Neural progenitor cell (in vitro differentiated cells): ENCODE data around the gene C9orf78. TPM values are rescaled to one million over a fixed set of nuclear protein-coding genes. Genes with fewer than 3 reads are reported as not detected.

Source experiments
- DNase-seq: peaks from one replicate; pipeline ENCODE4 v3.0.0-alpha.2; 2016; ENCODE audit warnings: low spot score
- H2AFZ ChIP-seq: fragments of 200-600 bp; sonication (generic); replicated peaks from 2 replicates; pipeline ENCODE4 v1.6.1; 2016; ENCODE audit warnings: antibody characterized with exemption
- H3F3A ChIP-seq: fragments of 200-600 bp; sonication (generic); 2 replicates; pipeline ENCODE4 v1.6.1; 2016; ENCODE audit warnings: antibody characterized with exemption, low read depth
- H3K27ac ChIP-seq: fragments of 200-600 bp; sonication (generic); 2 replicates; pipeline ENCODE4 v1.5.1; 2016; ENCODE audit warnings: mild to moderate bottlenecking
- H3K27me3 ChIP-seq: fragments of 200-600 bp; sonication (generic); 2 replicates; pipeline ENCODE4 v1.6.1; 2016; ENCODE audit warnings: mild to moderate bottlenecking, moderate library complexity
- H3K36me3 ChIP-seq: fragments of 200-600 bp; sonication (generic); 2 replicates; pipeline ENCODE4 v1.5.1; 2016
- H3K4me1 ChIP-seq: fragments of 200-600 bp; sonication (generic); 2 replicates; pipeline ENCODE4 v1.6.1; 2016; ENCODE audit warnings: mixed run types
- H3K4me2 ChIP-seq: fragments of 200-600 bp; sonication (generic); 2 replicates; pipeline ENCODE4 v1.6.1; 2016
- H3K4me3 ChIP-seq: fragments of 200-600 bp; sonication (generic); 2 replicates; pipeline ENCODE4 v1.5.1; 2016
- H3K79me2 ChIP-seq: fragments of 200-600 bp; sonication (generic); 2 replicates; pipeline ENCODE4 v1.6.1; 2016; ENCODE audit warnings: low read depth
- H3K9ac ChIP-seq: fragments of 200-600 bp; sonication (generic); 2 replicates; pipeline ENCODE4 v1.6.1; 2016
- H3K9me3 ChIP-seq: fragments of 200-600 bp; sonication (generic); 2 replicates; pipeline ENCODE4 v1.5.1; 2016; ENCODE audit warnings: low read depth
- H4K20me1 ChIP-seq: fragments of 200-600 bp; sonication (generic); 2 replicates; pipeline ENCODE4 v1.6.1; 2016; ENCODE audit warnings: low read depth
- H3K27ac Mint-ChIP-seq: 3 replicates; pipeline ENCODE4 v1.8.0; 2021; ENCODE audit warnings: mixed read lengths
- H3K27me3 Mint-ChIP-seq: 2 replicates; pipeline ENCODE4 v1.8.0; 2022; ENCODE audit warnings: low read depth, mild to moderate bottlenecking, inconsistent platforms, moderate library complexity, mixed read lengths; ENCODE audit not compliant: insufficient read depth
- H3K36me3 Mint-ChIP-seq: 3 replicates; pipeline ENCODE4 v1.8.0; 2021; ENCODE audit warnings: mixed read lengths
- H3K4me1 Mint-ChIP-seq: 3 replicates; pipeline ENCODE4 v1.8.0; 2021; ENCODE audit warnings: mixed read lengths
- H3K4me3 Mint-ChIP-seq: 3 replicates; pipeline ENCODE4 v1.8.0; 2021; ENCODE audit warnings: mild to moderate bottlenecking, moderate library complexity, mixed read lengths
- H3K9me3 Mint-ChIP-seq: 3 replicates; pipeline ENCODE4 v1.8.0; 2020; ENCODE audit warnings: mixed read lengths
- EZH2 ChIP-seq: fragments of 200-600 bp; sonication (generic); IDR thresholded peaks from 2 replicates; pipeline ENCODE4 v1.6.1; 2017; ENCODE audit warnings: antibody characterized with exemption, mild to moderate bottlenecking, moderate library complexity
- EZH2phosphoT487 ChIP-seq: fragments of 200-600 bp; sonication (generic); IDR thresholded peaks from 2 replicates; pipeline ENCODE4 v1.6.1; 2017; ENCODE audit warnings: antibody characterized with exemption
- total RNA-seq: library from RNA; depleted of rRNA; stranded (reverse); fragments of >200 nt; gene quantifications from 2 replicates; pipeline ENCODE4 v1.2.3, GENCODE V29; 2015; ENCODE audit warnings: low replicate concordance
- TF ChIP-seq, protein P1 (sequence below): fragments of 200-600 bp; sonication (generic); IDR thresholded peaks from 2 replicates; pipeline ENCODE4 v1.5.1; 2017; ENCODE audit warnings: antibody characterized with exemption, mild to moderate bottlenecking

Gene C9orf78
- total RNA-seq, 1 donor from 2014 or later = 42.2 TPM

- no peak for DNase-seq
- Histone ChIP-seq H3K9me3 (no peaks in the 10 kb centered on the region), H3K36me3 (no peaks in the 10 kb centered on the region), H3K27me3 (no peaks in the 10 kb centered on the region), H3K4me1 (no peaks in the 10 kb centered on the region), H4K20me1 (peaks cover 16% of the 10 kb centered on the region), H3K27ac (no peak overlapping the region), H3K9ac (no peak overlapping the region), H2AFZ (no peak overlapping the region), H3K79me2 (peaks cover 8% of the 10 kb centered on the region), H3K4me2 (no peak overlapping the region), H3F3A (peaks cover 7% of the 10 kb centered on the region), H3K4me3 (no peak overlapping the region)
- Mint-ChIP-seq H3K4me3 (no peak overlapping the region), H3K27ac (no peak overlapping the region), H3K27me3 (peaks cover 2% of the 10 kb centered on the region), H3K9me3 (no peaks in the 10 kb centered on the region), H3K4me1 (peaks cover 5% of the 10 kb centered on the region), H3K36me3 (peaks cover 22% of the 10 kb centered on the region)
- TF ChIP-seq EZH2 = no peak
- TF ChIP-seq EZH2phosphoT487 = no peak
- TF ChIP-seq, protein P1, sequence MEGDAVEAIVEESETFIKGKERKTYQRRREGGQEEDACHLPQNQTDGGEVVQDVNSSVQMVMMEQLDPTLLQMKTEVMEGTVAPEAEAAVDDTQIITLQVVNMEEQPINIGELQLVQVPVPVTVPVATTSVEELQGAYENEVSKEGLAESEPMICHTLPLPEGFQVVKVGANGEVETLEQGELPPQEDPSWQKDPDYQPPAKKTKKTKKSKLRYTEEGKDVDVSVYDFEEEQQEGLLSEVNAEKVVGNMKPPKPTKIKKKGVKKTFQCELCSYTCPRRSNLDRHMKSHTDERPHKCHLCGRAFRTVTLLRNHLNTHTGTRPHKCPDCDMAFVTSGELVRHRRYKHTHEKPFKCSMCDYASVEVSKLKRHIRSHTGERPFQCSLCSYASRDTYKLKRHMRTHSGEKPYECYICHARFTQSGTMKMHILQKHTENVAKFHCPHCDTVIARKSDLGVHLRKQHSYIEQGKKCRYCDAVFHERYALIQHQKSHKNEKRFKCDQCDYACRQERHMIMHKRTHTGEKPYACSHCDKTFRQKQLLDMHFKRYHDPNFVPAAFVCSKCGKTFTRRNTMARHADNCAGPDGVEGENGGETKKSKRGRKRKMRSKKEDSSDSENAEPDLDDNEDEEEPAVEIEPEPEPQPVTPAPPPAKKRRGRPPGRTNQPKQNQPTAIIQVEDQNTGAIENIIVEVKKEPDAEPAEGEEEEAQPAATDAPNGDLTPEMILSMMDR = no peak
These were observed 25.0 kb downstream of the C9orf78 start for GRCh38 chr9:129810116-129810515.

GRCh38 chr9:129809346-129809745, 25.7 kb downstream of the C9orf78 start:
- H3K27me3 ChIP-seq = no peaks in the 10 kb centered on the region
- no peak for DNase-seq
- Mint-ChIP-seq H3K9me3 (no peaks in the 10 kb centered on the region), H3K27ac (no peak overlapping the region), H3K27me3 (peaks cover 2% of the 10 kb centered on the region), H3K36me3 (peaks cover 19% of the 10 kb centered on the region), H3K4me3 (no peak overlapping the region), H3K4me1 (peaks cover 6% of the 10 kb centered on the region)
- peaks cover 10% of the 10 kb centered on the region for H3K79me2 ChIP-seq
- peaks cover 16% of the 10 kb centered on the region for H4K20me1 ChIP-seq
- TF ChIP-seq EZH2 (no peak), EZH2phosphoT487 (no peak)
- TF ChIP-seq, protein P1 = no peak
- H3K4me2 ChIP-seq = no peak overlapping the region
- no peaks in the 10 kb centered on the region for H3K36me3 ChIP-seq
- peaks cover 7% of the 10 kb centered on the region for H3F3A ChIP-seq
- peaks cover under 1% of the 10 kb centered on the region for H3K4me1 ChIP-seq
- no peaks in the 10 kb centered on the region for H3K9me3 ChIP-seq
- no peak overlapping the region for H3K4me3 ChIP-seq
- H3K9ac ChIP-seq = no peak overlapping the region
- H3K27ac ChIP-seq = no peak overlapping the region
- no peak overlapping the region for H2AFZ ChIP-seq

GRCh38 chr9:129806061-129806460, 29.0 kb downstream of the C9orf78 start:
- Histone ChIP-seq H3K27me3 (no peaks in the 10 kb centered on the region), H3F3A (peaks cover 10% of the 10 kb centered on the region), H2AFZ (no peak overlapping the region), H3K4me2 (no peak overlapping the region), H3K9me3 (no peaks in the 10 kb centered on the region), H3K9ac (no peak overlapping the region), H3K27ac (no peak overlapping the region), H3K79me2 (peaks cover 17% of the 10 kb centered on the region), H3K4me3 (no peak overlapping the region), H3K4me1 (peaks cover 6% of the 10 kb centered on the region), H4K20me1 (peaks cover 6% of the 10 kb centered on the region), H3K36me3 (no peaks in the 10 kb centered on the region)
- no peak overlapping the region for H3K27ac Mint-ChIP-seq
- no peak for TF ChIP-seq EZH2
- H3K9me3 Mint-ChIP-seq = no peaks in the 10 kb centered on the region
- peaks cover 2% of the 10 kb centered on the region for H3K27me3 Mint-ChIP-seq
- H3K4me1 Mint-ChIP-seq = peaks cover 12% of the 10 kb centered on the region
- H3K4me3 Mint-ChIP-seq = peak overlapping the region; percentile 9
- H3K36me3 Mint-ChIP-seq = peaks cover 23% of the 10 kb centered on the region
- no peak for DNase-seq

DNA sequence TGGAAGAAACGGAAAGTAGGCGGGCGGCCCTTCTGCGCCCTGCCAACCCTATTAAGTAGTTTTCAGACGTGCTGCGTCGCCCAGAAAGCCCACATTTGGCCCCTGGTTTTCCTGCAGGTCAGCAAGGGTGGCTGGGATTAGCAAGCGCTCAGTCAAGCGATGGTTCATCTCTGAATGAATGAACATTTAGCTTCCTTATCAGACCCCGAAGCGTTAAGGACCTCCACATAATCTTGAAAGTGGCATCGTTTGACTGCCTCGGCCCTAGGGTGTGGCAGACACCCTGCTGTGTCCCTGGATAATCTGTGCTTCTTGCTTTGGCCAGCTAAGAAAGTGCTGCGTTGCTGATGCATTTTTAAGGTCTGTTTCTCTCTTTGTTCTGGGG, 31.4 kb downstream of the C9orf78 start:
- DNase-seq = peak; percentile 66
- H4K20me1 ChIP-seq = peaks cover 6% of the 10 kb centered on the region
- H3K9ac ChIP-seq = peak overlapping the region; percentile 0
- no peak overlapping the region for H3K27ac ChIP-seq
- H3K4me1 Mint-ChIP-seq = peaks cover 12% of the 10 kb centered on the region
- peaks cover 12% of the 10 kb centered on the region for H3F3A ChIP-seq
- no peaks in the 10 kb centered on the region for H3K9me3 ChIP-seq
- TF ChIP-seq, protein P1 = no peak
- TF ChIP-seq EZH2 (no peak), EZH2phosphoT487 (no peak)
- H3K27ac Mint-ChIP-seq = no peak overlapping the region
- H3K36me3 ChIP-seq = no peaks in the 10 kb centered on the region
- H3K4me3 ChIP-seq = peak overlapping the region; percentile 79
- H3K9me3 Mint-ChIP-seq = no peaks in the 10 kb centered on the region
- peaks cover 9% of the 10 kb centered on the region for H3K79me2 ChIP-seq
- peaks cover 14% of the 10 kb centered on the region for H3K36me3 Mint-ChIP-seq
- H3K4me3 Mint-ChIP-seq = peak overlapping the region; percentile 86
- peak overlapping the region; percentile 64 for H2AFZ ChIP-seq
- peak overlapping the region; percentile 88 for H3K4me2 ChIP-seq
- peaks cover 6% of the 10 kb centered on the region for H3K4me1 ChIP-seq
- no peaks in the 10 kb centered on the region for H3K27me3 Mint-ChIP-seq
- no peaks in the 10 kb centered on the region for H3K27me3 ChIP-seq
